HepG2 (cell line): ENCODE results near the gene PARK7. TPM values are rescaled to one million over a fixed set of nuclear protein-coding genes. Genes with fewer than 3 reads are reported as not detected.

Experiments used
- AGO2 ChIP-seq: fragments of 200-400 bp; formaldehyde crosslinking; optimal IDR thresholded peaks from 2 replicates; pipeline ENCODE3; 2017; ENCODE audit warnings: mild to moderate bottlenecking, low read depth, low read length, moderate library complexity
- CAMTA2 ChIP-seq: sonication (generic); formaldehyde crosslinking; IDR thresholded peaks from 2 replicates; pipeline ENCODE4 v1.4.0; 2020; ENCODE audit warnings: mild to moderate bottlenecking, missing genetic modification reagents, borderline replicate concordance
- GRHL1 ChIP-seq: sonication (generic); formaldehyde crosslinking; conservative IDR thresholded peaks from 2 replicates; pipeline ENCODE4 v1.8.0; 2022; ENCODE audit warnings: missing genetic modification reagents
- HMGXB3 ChIP-seq: sonication (generic); formaldehyde crosslinking; IDR thresholded peaks from 2 replicates; pipeline ENCODE4 v1.4.0; 2020; ENCODE audit warnings: missing genetic modification reagents, borderline replicate concordance
- THAP11 ChIP-seq: IDR thresholded peaks from 2 replicates; pipeline ENCODE4 v1.6.1; 2016; ENCODE audit warnings: missing biosample characterization, missing genetic modification reagents
- TP53 ChIP-seq: sonication (generic); formaldehyde crosslinking; conservative IDR thresholded peaks from 2 replicates; pipeline ENCODE4 v1.4.0; 2020; ENCODE audit warnings: missing genetic modification reagents
- ZFYVE20 ChIP-seq: sonication (generic); formaldehyde crosslinking; IDR thresholded peaks from 2 replicates; pipeline ENCODE4 v1.8.0; 2023; ENCODE audit warnings: low read depth, mild to moderate bottlenecking, moderate library complexity, missing genetic modification reagents, borderline replicate concordance
- ZNF441 ChIP-seq: sonication (generic); formaldehyde crosslinking; IDR thresholded peaks from 2 replicates; pipeline ENCODE4 v1.7.0; 2021; ENCODE audit warnings: missing genetic modification reagents, borderline replicate concordance
- ZNF670 ChIP-seq: sonication (generic); formaldehyde crosslinking; IDR thresholded peaks from 2 replicates; pipeline ENCODE4 v1.8.0; 2022; ENCODE audit warnings: mild to moderate bottlenecking, missing genetic modification reagents, borderline replicate concordance
- ZNF850 ChIP-seq: sonication (generic); formaldehyde crosslinking; conservative IDR thresholded peaks from 2 replicates; pipeline ENCODE4 v1.9.0; 2021; ENCODE audit warnings: mild to moderate bottlenecking, missing genetic modification reagents
- polyA plus RNA-seq, 8 experiments: library from polyadenylated mRNA; depleted of rRNA in 3 of 8; stranded (reverse) in 7 of 8; unstranded in 1 of 8; fragments of >200 nt; fragmentation: Illumina TruSeq in 4 of 8; extraction: Trizol in 4 of 8; gene quantifications; 2 replicates each; pipeline versions ENCODE4 v1.2.1 to v1.2.3, GENCODE V29; 2011 to 2016; ENCODE audit warnings: low read depth in 4 of 8, missing spikeins in 1 of 8, mixed read lengths in 1 of 8; ENCODE audit not compliant: insufficient read depth in 1 of 8
- total RNA-seq, 5 experiments: library from RNA; depleted of rRNA; stranded (reverse); fragments of >200 nt; fragmentation: Illumina TruSeq; extraction: Trizol; gene quantifications; 2 replicates each; pipeline ENCODE4 v1.2.3, GENCODE V29; 2016; ENCODE audit warnings: low read depth in 1 of 5
- TF ChIP-seq, protein P1 (sequence below): sonication (generic); formaldehyde crosslinking; IDR thresholded peaks from 2 replicates; pipeline ENCODE4 v1.5.0; 2020; ENCODE audit warnings: mild to moderate bottlenecking, missing genetic modification reagents
- TF ChIP-seq, protein P2 (sequence below): sonication (generic); formaldehyde crosslinking; IDR thresholded peaks from 2 replicates; pipeline ENCODE4 v1.8.0; 2022; ENCODE audit warnings: mild to moderate bottlenecking, missing genetic modification reagents
- TF ChIP-seq, protein P3 (sequence below): sonication (generic); formaldehyde crosslinking; conservative IDR thresholded peaks from 2 replicates; pipeline ENCODE4 v1.4.0; 2020; ENCODE audit warnings: mild to moderate bottlenecking, missing genetic modification reagents, moderate library complexity

PARK7 gene
- total and polyA plus RNA-seq, 2 of the 13 experiments (the other 11 are each of a cell fraction or from before 2014, with no cell fraction given) = 212 to 296 TPM

DNA sequence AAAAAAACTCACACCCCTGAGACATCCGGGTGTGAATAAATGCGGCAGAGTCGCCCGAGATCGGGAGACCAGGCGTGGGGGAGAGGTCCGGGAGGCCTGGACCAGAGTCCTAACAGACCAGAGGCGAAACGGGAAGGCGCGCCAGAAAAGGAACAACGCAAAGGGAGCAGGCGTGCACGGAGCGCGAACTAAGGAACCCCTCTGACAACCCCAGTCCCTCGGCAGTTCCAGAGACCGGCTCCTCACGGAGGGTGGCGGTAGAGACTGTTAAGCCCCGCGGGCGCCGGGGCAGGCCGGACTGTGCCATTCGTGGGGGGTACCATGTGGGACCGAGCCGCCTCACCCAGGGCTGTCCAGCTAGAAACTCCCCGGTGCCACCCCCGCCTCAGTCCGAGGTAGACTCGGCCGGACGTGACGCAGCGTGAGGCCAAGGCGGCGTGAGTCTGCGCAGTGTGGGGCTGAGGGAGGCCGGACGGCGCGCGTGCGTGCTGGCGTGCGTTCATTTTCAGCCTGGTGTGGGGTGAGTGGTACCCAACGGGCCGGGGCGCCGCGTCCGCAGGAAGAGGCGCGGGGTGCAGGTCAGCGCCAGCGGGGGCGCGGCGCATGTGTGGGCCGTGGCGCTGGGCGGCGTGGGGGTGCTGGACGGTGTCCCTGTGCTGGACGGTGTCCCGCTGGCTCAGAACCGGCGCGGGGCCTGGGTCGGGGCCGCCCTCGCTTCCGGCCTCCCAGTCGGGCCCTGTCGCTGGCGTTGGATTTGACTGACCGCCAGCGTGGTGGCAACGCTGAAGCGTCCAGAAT lies at the start of gene PARK7 (continued):
- TF ChIP-seq, protein P1, sequence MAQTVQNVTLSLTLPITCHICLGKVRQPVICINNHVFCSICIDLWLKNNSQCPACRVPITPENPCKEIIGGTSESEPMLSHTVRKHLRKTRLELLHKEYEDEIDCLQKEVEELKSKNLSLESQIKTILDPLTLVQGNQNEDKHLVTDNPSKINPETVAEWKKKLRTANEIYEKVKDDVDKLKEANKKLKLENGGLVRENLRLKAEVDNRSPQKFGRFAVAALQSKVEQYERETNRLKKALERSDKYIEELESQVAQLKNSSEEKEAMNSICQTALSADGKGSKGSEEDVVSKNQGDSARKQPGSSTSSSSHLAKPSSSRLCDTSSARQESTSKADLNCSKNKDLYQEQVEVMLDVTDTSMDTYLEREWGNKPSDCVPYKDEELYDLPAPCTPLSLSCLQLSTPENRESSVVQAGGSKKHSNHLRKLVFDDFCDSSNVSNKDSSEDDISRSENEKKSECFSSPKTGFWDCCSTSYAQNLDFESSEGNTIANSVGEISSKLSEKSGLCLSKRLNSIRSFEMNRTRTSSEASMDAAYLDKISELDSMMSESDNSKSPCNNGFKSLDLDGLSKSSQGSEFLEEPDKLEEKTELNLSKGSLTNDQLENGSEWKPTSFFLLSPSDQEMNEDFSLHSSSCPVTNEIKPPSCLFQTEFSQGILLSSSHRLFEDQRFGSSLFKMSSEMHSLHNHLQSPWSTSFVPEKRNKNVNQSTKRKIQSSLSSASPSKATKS (CRISPR knock-in tag) = peak; percentile 79; the same call in 1 of the 2 replicates
- peak; percentile 92; the same call in 1 of the 2 replicates for TF ChIP-seq CAMTA2 (CRISPR knock-in tag)
- TF ChIP-seq, protein P2, sequence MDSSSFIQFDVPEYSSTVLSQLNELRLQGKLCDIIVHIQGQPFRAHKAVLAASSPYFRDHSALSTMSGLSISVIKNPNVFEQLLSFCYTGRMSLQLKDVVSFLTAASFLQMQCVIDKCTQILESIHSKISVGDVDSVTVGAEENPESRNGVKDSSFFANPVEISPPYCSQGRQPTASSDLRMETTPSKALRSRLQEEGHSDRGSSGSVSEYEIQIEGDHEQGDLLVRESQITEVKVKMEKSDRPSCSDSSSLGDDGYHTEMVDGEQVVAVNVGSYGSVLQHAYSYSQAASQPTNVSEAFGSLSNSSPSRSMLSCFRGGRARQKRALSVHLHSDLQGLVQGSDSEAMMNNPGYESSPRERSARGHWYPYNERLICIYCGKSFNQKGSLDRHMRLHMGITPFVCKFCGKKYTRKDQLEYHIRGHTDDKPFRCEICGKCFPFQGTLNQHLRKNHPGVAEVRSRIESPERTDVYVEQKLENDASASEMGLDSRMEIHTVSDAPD (CRISPR knock-in tag) = peak; percentile 57; the same call in 1 of the 2 replicates
- peak; percentile 94 for TF ChIP-seq ZNF670 (CRISPR knock-in tag)
- TF ChIP-seq, protein P3, sequence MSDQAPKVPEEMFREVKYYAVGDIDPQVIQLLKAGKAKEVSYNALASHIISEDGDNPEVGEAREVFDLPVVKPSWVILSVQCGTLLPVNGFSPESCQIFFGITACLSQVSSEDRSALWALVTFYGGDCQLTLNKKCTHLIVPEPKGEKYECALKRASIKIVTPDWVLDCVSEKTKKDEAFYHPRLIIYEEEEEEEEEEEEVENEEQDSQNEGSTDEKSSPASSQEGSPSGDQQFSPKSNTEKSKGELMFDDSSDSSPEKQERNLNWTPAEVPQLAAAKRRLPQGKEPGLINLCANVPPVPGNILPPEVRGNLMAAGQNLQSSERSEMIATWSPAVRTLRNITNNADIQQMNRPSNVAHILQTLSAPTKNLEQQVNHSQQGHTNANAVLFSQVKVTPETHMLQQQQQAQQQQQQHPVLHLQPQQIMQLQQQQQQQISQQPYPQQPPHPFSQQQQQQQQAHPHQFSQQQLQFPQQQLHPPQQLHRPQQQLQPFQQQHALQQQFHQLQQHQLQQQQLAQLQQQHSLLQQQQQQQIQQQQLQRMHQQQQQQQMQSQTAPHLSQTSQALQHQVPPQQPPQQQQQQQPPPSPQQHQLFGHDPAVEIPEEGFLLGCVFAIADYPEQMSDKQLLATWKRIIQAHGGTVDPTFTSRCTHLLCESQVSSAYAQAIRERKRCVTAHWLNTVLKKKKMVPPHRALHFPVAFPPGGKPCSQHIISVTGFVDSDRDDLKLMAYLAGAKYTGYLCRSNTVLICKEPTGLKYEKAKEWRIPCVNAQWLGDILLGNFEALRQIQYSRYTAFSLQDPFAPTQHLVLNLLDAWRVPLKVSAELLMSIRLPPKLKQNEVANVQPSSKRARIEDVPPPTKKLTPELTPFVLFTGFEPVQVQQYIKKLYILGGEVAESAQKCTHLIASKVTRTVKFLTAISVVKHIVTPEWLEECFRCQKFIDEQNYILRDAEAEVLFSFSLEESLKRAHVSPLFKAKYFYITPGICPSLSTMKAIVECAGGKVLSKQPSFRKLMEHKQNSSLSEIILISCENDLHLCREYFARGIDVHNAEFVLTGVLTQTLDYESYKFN (CRISPR knock-in tag) = peak; percentile 54
- no peak for TF ChIP-seq ZFYVE20 (CRISPR knock-in tag)
- 0 out of 2 replicates have a peak, but pooled peaks have one; percentile 32 for TF ChIP-seq ZNF441 (CRISPR knock-in tag)
- 0 out of 2 replicates have a peak, but pooled peaks have one; percentile 47 for TF ChIP-seq TP53 (CRISPR knock-in tag)
- no peak for TF ChIP-seq GRHL1 (CRISPR knock-in tag)
- TF ChIP-seq THAP11 (CRISPR knock-in tag) = peak; percentile 94
- TF ChIP-seq AGO2 = peak; percentile 84
- TF ChIP-seq HMGXB3 (CRISPR knock-in tag) = no peak
- TF ChIP-seq ZNF850 (CRISPR knock-in tag) = peak; percentile 96; the same call in 1 of the 2 replicates
